HG03025 (cell line): ENCODE results near the gene LRMDA.

Experiments used
- ATAC-seq: cut with Tn5 transposase; IDR thresholded peaks from one replicate; pipeline ENCODE4 v1.9.1; 2021; ENCODE audit warnings: mild to moderate bottlenecking, moderate library complexity; ENCODE audit not compliant: unreplicated experiment, low FRiP score

The LRMDA gene

GRCh38 chr10:75431180-75432111 is at the start of gene LRMDA:
Gene LRMDA (plus strand): TSS chr10:75431624.
- no peak for ATAC-seq

GRCh38 chr10:75386128-75386527 is 45.3 kb upstream of the LRMDA start:
- no peak for ATAC-seq

GRCh38 chr10:75388082-75388481 is 43.3 kb upstream of the LRMDA start:
- no peak for ATAC-seq

GRCh38 chr10:75390178-75390577 is 41.2 kb upstream of the LRMDA start:
- ATAC-seq: no peak

GRCh38 chr10:75392271-75392670 is 39.2 kb upstream of the LRMDA start:
- ATAC-seq: no peak

GRCh38 chr10:75392744-75393143 is 38.7 kb upstream of the LRMDA start:
- ATAC-seq: no peak

GRCh38 chr10:75394221-75394620 is 37.2 kb upstream of the LRMDA start:
- ATAC-seq: no peak

GRCh38 chr10:75395066-75395931 is 36.1 kb upstream of the LRMDA start:
- ATAC-seq: no peak

GRCh38 chr10:75395932-75396630 is 35.3 kb upstream of the LRMDA start:
- no peak for ATAC-seq

GRCh38 chr10:75396631-75397495 is 34.6 kb upstream of the LRMDA start:
- ATAC-seq: no peak

- ATAC-seq: no peak
These were observed 33.8 kb upstream of the LRMDA start for GRCh38 chr10:75397496-75398199.

GRCh38 chr10:75398200-75398691 is 33.2 kb upstream of the LRMDA start:
- ATAC-seq: no peak

GRCh38 chr10:75398692-75399460 is 32.5 kb upstream of the LRMDA start:
- no peak for ATAC-seq

- ATAC-seq: no peak
These were observed 31.8 kb upstream of the LRMDA start for GRCh38 chr10:75399461-75400162.

GRCh38 chr10:75400163-75400770 is 31.2 kb upstream of the LRMDA start:
- ATAC-seq: no peak

GRCh38 chr10:75400771-75401568 is 30.5 kb upstream of the LRMDA start:
- no peak for ATAC-seq
